ENCODE measurements around the gene DMRT1. TPM values are rescaled to one million over a fixed set of nuclear protein-coding genes. Genes with fewer than 3 reads are reported as not detected.
"Not testable (repeated sequence)": the region's sequence is repeated elsewhere in the genome, so short reads cannot be mapped to it uniquely, and the experiment has no call there.

The DMRT1 gene
- total RNA-seq, 2 donors from 2014 or later: not detected

GRCh38 chr9:849431-849830 lies 7.9 kb downstream of the DMRT1 start:
- no peak for DNase-seq (ENCODE audit: low spot score)
- intact Hi-C loops (cut with DNase I): no loop called here

- no peak for DNase-seq (ENCODE audit: low spot score)
These were observed 11.0 kb downstream of the DMRT1 start for GRCh38 chr9:852539-852938.

GRCh38 chr9:859251-859650 lies 17.8 kb downstream of the DMRT1 start:
- intact Hi-C loops (cut with DNase I): no loop called here

More at GRCh38 chr9:852539-852938, 11.0 kb downstream of the DMRT1 start:
- intact Hi-C loops (cut with DNase I): loop anchor here in 1 of 2 donors (2.0 kb wide), 1 partner anchor 66 kb away; no protein-coding TSS in a partner anchor

GRCh38 chr9:860706-861105 lies 19.2 kb downstream of the DMRT1 start:
- intact Hi-C loops (cut with DNase I): no loop called here
- DNase-seq (ENCODE audit: low spot score): no peak

More at GRCh38 chr9:859251-859650, 17.8 kb downstream of the DMRT1 start:
- DNase-seq (ENCODE audit: low spot score): no peak

DNA sequence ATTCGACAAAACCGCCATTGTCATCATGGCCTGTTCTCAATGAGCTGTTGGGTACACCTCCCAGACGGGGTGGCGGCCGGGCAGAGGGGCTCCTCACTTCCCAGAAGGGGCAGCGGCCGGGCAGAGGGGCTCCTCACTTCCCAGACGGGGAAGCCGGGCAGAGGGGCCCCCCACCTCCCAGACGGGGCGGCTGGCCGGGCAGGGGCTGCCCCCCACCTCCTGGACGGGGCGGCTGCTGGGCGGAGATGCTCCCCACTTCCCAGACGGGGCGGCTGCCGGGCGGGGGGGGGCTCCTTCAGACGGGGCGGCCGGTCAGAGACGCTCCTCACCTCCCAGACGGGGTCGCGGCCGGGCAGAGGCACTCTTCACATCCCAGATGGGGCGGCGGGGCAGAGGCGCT lies 20.0 kb downstream of the DMRT1 start:
- DNase-seq (ENCODE audit: low spot score); intact Hi-C loops (cut with DNase I): not testable (repeated sequence)

DNA sequence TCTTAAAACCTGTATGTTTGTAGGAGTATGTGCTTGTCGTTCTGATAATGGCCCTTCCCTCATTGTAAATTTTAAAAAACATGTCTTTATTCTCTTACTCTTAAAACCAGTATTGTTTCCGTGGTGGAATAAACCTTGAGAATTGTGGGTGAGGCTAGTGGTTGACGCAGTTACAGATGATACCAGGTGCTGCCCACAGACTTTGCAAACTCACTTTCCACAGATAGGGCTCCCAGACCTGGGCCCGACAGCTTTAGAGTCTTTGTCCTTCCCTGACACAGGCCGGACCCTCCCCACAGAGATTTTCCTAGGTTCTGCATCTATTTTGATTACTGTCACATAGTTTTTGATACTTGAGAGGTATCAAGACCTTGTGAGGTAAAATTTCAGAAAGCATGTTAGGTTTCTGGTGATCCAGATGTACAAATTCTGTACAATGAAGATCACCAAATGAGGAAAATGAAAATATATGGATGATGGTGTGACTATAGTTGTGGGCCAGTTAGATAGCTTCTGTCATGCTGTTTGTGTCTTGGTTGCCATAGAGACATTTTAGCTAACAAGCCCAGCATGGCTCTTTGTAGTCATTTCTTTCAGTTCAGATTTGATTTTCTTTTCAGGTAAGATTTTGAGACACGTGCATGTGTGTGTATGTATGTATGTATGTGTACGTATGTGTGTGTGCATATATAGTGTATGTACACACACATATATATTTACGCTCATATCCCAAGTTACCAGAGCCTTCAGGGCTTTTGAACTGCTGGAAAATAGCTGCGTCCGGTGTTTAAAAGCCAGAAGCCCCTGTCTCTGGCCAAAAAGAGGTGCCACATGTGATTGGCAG lies 33.8 kb downstream of the DMRT1 start:
- no peak for DNase-seq (ENCODE audit: low spot score)
- intact Hi-C loops (cut with DNase I): no loop called here

GRCh38 chr9:876425-876824 lies 34.9 kb downstream of the DMRT1 start:
- intact Hi-C loops (cut with DNase I): no loop called here

DNA sequence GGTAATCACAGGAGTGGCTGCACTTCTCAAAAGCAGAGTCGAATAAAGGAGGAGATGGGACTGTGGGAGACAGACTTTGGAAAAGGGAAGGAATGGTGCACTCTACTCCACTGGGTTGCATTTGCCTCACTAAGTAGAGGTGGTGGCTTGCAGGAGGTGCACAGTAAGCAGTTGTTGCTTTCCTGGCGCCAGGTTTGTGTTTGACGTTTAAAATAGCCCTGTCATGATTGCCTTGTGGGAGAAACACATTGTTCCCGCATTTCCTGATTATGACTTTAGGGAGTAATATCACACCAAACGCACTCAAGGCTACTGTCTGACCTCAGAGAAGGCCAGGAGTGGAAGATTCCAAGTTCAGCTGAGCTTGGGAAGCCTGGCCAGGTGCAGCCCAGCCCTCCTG lies 36.7 kb downstream of the DMRT1 start:
- DNase-seq (ENCODE audit: low spot score): no peak
- intact Hi-C loops (cut with DNase I): no loop called here

More at GRCh38 chr9:876425-876824, 34.9 kb downstream of the DMRT1 start:
- no peak for DNase-seq (ENCODE audit: low spot score)

- DNase-seq (ENCODE audit: low spot score): no peak
- intact Hi-C loops (cut with DNase I): no loop called here
These were observed 39.2 kb downstream of the DMRT1 start for GRCh38 chr9:880725-881124.

- no peak for DNase-seq (ENCODE audit: low spot score)
- intact Hi-C loops (cut with DNase I): no loop called here
These were observed 41.0 kb downstream of the DMRT1 start for GRCh38 chr9:882416-882924.

DNA sequence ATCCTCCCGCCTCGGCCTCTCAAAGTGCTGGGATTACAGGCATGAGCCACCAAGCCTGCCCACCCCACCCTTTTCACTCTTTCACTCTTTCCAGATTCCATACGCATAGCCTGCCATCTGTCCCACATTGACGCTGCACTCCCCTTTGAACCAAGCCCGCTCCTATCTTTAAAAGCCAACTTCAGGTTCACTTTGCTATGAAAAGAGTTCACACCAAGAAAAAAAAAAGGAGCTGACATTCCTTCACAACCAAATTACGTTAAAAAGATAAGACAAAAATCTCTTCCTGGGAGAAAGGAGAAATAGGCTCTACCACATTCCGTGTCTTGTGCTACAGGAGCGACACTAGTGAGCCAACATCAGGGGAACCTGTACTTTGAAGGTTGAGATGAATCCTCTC lies 41.5 kb downstream of the DMRT1 start:
- intact Hi-C loops (cut with DNase I): no loop called here
- no peak for DNase-seq (ENCODE audit: low spot score)

GRCh38 chr9:886886-887285 lies 45.4 kb downstream of the DMRT1 start:
- DNase-seq (ENCODE audit: low spot score): no peak
- intact Hi-C loops (cut with DNase I): no loop called here

DNA sequence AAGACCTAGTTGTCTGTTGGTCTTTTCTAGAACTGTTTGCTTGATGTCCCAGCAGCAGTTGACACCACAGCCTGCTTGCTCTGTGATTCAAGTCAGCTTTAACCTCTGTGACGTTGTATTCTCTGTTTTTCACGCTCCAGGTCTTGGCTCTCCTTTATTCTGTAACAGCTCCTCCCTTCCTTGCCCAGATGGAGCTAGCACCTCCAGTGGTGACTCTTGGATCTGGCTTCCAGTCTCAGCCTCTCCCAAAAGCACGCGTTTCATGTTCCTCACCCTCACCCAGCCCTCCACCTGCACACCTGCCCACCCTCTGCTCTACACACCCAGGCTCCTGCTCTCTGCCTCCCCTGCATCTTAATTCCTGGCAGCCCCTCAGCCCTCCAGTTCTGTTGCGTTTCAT lies 50.6 kb downstream of the DMRT1 start:
- intact Hi-C loops (cut with DNase I): loop anchor here in 1 of 2 donors (10.0 kb wide), 1 partner anchor 103 kb away; no protein-coding TSS in a partner anchor

GRCh38 chr9:893115-893514 lies 51.6 kb downstream of the DMRT1 start:
- no peak for DNase-seq (ENCODE audit: low spot score)
- intact Hi-C loops (cut with DNase I): loop anchor here in 1 of 2 donors (10.0 kb wide), 1 partner anchor 102 kb away; no protein-coding TSS in a partner anchor

More for the DNA sequence above, 50.6 kb downstream of the DMRT1 start:
- DNase-seq (ENCODE audit: low spot score): no peak

GRCh38 chr9:893843-894420 lies 52.4 kb downstream of the DMRT1 start:
- intact Hi-C loops (cut with DNase I): loop anchor here in 1 of 2 donors (10.0 kb wide), 1 partner anchor 101 kb away; no protein-coding TSS in a partner anchor
- no peak for DNase-seq (ENCODE audit: low spot score)

DNA sequence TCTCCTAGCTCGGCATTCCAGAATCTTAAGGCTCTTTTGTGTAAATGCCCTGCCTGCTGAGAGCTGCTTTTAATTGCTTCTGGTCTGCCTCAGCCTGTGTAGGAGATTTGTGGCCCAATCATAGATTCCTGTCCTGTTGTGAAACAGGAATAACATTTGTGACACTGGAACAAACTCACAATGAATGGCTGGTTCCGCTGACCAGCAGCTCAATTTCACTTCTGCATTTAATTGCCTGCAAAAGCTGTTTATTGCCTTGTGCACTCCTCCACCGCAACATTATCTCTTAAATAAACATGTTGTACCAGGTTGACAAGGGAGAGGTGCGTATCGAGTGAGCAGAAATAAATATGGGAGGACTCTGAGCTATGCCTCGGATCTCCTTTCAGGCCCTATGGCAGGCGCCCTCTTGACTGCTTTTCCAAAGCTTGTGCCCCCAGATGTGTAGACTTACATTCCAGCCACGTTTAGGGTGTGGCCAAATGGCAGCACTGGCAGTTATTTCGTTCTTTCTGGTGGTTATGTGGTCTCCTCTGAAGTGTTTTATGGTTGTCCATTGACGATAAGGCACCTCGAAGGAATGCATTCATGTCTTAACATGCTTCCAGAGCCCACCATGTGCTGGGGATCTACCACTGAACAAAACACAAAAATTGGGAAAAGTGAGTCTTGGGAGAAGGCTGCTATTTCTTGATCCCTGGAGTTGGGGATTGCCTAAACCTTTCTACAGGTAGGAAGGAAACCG lies 58.1 kb downstream of the DMRT1 start:
- no peak for DNase-seq (ENCODE audit: low spot score)
- intact Hi-C loops (cut with DNase I): loop anchor here in 1 of 2 donors (10.0 kb wide), 1 partner anchor 95 kb away; no protein-coding TSS in a partner anchor

- intact Hi-C loops (cut with DNase I): no loop called here
- DNase-seq (ENCODE audit: low spot score): no peak
These were observed 62.4 kb downstream of the DMRT1 start for GRCh38 chr9:903886-904285.

- intact Hi-C loops (cut with DNase I): no loop called here
- DNase-seq (ENCODE audit: low spot score): no peak
These were observed 64.4 kb downstream of the DMRT1 start for GRCh38 chr9:905906-906305.

GRCh38 chr9:908536-909205 lies 67.2 kb downstream of the DMRT1 start:
- no peak for DNase-seq (ENCODE audit: low spot score)
- intact Hi-C loops (cut with DNase I): no loop called here

All from posterior vena cava (tissue), 2 donors.